Stimulated activated CD8-positive, alpha-beta memory T cell treated with anti-CD3 and anti-CD28 coated beads, Interleukin-4, amount 100 ng/mL, for 24 hours (primary cell): Measurements from ENCODE around the gene CDH5.
A peak's percentile ranks its signal among the peaks of the same experiment; 100 is the strongest.

ENCODE experiments used
- DNase-seq: peaks from one replicate; pipeline ENCODE4 v3.0.0-alpha.2; 2020; ENCODE audit warnings: low read depth

Gene CDH5

DNA sequence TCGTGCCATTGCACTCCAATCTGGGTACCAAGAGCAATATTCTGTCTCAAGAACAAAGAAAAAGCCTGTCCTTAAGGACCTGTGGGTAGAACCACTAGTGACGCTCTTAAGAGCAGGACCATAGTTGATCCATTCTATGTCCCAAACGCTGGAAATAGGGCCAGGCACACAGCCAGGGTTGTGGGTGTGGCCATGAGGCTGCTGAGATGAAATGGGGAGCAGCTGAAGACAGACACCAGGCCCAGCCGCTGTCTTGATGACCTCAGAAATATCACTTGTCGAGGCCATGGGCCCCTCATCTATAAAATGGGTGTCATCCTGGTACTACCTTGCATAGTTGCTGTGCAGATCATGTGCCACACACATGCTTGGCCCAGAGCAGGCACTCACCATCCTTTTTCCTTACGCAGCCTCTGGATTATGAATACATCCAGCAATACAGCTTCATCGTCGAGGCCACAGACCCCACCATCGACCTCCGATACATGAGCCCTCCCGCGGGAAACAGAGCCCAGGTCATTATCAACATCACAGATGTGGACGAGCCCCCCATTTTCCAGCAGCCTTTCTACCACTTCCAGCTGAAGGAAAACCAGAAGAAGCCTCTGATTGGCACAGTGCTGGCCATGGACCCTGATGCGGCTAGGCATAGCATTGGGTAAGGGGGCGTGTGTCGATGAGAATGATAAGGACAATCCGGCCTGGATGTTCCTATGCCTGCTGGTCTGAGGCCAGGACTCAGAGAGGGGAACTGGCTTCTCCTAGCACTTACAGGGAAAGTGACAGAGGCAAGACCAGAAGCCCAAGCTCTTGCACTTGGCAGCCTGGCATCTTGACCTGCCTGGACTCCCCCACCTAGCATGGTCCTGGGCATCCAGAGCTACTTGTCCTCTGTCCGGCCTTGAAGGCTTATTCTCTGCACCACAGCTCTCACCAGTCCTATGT lies 25.5 kb downstream of the CDH5 start:
- DNase-seq = no peak

- DNase-seq = no peak
These were observed 29.5 kb downstream of the CDH5 start for GRCh38 chr16:66395806-66396555.

- DNase-seq = no peak
These were observed 31.4 kb downstream of the CDH5 start for GRCh38 chr16:66397736-66398433.

DNA sequence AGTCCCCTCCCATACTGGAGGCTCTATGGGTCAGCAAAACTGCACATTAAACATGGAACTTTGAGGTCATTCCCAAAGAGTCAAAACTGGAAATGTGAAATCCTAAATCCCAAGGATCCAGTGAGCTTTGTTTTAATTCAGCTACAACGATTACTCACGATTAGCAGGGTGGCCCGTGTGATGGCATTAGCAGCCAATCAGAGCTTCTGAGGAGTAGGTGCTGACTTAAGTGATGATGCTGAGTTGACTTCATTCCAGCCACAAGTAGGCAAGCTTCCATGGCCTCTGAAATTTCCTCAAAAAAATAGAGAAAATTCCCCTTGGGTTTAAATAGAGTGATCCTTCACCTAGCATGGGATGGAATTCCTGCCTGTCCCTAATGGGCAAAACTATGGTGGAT lies 32.5 kb downstream of the CDH5 start:
- DNase-seq = no peak

- no peak for DNase-seq
These were observed 33.4 kb downstream of the CDH5 start for GRCh38 chr16:66399930-66400329.

GRCh38 chr16:66400503-66401380 lies 34.3 kb downstream of the CDH5 start:
- DNase-seq = no peak

DNA sequence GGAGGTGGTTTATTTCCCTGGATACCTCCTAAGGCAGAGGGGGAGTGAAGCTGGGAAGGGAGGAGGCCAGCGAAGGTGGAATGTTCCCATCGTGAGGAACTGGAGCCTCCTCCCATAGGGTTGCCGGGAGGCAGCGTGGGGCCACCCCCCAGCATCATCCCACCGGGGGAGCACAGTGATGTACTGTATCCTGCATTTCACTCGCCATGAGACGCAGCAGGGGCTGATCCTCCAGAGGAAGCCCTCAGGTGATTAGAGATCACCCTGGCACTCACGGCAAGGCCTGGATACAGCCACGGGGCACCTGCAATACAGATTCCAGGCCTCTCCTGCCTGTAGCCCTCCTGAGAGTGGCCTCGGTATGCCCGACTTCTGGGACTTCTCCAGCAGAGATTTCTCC lies 35.1 kb downstream of the CDH5 start:
- no peak for DNase-seq

GRCh38 chr16:66402166-66402565 lies 35.7 kb downstream of the CDH5 start:
- no peak for DNase-seq

DNA sequence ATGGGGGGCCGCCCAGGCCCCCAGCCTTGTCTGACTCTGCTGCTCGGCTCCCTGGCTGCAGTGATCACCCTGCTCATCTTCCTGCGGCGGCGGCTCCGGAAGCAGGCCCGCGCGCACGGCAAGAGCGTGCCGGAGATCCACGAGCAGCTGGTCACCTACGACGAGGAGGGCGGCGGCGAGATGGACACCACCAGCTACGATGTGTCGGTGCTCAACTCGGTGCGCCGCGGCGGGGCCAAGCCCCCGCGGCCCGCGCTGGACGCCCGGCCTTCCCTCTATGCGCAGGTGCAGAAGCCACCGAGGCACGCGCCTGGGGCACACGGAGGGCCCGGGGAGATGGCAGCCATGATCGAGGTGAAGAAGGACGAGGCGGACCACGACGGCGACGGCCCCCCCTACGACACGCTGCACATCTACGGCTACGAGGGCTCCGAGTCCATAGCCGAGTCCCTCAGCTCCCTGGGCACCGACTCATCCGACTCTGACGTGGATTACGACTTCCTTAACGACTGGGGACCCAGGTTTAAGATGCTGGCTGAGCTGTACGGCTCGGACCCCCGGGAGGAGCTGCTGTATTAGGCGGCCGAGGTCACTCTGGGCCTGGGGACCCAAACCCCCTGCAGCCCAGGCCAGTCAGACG lies 36.2 kb downstream of the CDH5 start:
- DNase-seq = no peak

DNA sequence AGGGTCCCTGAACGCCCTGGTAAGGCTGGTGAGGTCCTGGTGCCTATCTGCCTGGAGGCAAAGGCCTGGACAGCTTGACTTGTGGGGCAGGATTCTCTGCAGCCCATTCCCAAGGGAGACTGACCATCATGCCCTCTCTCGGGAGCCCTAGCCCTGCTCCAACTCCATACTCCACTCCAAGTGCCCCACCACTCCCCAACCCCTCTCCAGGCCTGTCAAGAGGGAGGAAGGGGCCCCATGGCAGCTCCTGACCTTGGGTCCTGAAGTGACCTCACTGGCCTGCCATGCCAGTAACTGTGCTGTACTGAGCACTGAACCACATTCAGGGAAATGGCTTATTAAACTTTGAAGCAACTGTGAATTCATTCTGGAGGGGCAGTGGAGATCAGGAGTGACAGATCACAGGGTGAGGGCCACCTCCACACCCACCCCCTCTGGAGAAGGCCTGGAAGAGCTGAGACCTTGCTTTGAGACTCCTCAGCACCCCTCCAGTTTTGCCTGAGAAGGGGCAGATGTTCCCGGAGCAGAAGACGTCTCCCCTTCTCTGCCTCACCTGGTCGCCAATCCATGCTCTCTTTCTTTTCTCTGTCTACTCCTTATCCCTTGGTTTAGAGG lies 37.1 kb downstream of the CDH5 start:
- no peak for DNase-seq

DNA sequence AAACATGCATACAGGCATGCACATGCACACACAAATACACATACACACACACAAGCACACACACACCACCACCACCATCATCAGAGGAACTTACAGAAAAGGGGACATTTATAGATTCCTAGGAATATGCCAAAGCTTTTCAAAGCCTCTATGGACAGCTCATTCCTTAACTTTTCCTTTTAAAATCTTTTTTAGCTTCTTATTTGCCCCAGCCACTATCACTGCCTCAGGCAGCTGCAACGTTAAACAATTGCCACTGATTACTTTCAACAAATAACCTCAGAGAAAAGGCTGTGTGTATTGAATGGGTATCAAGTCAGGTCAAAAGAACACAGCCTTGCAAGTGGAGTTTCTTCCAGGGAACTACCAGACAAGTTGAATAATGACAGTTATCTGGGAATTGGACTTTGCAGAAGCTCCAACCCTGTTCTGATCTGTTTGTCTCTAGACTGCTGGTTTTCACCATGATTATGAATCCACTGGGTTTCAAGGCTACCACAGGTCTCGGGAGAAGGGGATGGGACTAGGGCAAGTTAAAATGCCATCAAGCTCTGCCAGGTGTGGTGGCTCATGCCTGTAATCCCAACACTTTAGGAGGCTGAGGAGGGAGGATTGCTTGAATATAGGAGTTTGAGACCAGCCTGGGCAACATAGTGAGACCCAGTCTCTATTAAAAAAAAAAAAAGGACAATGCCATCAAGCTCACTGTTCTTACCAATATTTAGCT lies 38.7 kb downstream of the CDH5 start:
- DNase-seq = no peak

GRCh38 chr16:66406534-66407221 lies 40.2 kb downstream of the CDH5 start:
- peak; percentile 84 for DNase-seq

DNA sequence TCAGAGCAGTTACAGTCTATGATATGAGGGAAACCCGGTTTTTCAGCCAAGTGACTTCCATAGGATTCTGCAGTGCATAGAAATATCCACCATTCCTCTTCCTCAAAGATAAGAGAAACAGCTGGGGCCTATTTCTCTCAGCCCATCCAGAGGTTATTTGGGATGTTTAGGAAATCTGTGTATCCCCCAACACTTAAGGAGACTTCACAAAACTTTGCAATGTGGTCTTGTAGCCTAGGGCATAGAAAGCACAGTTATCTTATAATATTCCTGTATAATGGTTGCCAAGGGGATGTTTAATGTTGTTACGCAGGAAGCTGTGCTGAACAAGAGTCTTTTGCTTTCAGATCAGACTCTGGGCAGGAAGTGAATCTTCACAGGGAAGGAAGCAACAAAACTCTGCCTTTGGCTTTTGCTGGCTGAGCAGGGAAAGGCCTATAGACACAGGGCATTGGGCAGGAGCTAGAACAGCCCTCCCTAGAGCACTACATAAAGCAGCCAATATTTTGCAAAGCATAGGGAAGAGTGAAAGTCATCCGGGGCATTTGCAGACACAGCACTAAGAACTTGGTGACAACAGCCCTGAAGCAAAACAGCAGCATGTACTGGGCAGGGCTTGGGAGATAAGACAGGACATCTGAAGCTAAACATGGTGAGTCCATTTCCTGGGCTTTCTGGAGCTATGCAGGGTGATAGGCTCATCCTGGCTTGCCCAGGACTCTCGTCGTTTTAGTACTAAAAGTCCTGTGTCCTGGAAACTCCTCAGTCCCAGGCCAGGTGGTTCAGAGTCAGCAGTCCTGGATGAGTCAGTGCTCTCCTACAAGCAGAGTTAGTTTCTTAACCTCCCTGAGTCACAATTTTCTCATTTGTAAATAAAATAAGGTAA lies 41.9 kb downstream of the CDH5 start:
- no peak for DNase-seq

DNA sequence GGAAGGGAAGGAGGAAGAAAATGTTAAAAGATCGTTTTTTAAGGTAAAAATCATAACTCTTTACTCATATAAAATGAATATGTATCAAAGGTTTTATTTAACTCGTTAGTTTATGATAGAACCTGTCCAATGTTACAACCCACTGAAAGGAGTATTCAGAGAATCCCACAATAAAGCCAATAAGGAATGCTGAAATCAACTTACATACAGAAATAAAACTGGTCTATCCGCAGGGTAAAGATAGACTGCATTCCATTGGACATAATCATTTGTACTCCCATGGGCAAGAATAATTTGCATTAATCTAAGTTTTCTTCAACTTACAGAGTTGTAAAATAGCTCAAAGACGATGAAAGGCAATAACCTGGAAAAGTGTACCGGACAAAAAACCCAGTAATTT lies 42.7 kb downstream of the CDH5 start:
- DNase-seq = no peak

DNA sequence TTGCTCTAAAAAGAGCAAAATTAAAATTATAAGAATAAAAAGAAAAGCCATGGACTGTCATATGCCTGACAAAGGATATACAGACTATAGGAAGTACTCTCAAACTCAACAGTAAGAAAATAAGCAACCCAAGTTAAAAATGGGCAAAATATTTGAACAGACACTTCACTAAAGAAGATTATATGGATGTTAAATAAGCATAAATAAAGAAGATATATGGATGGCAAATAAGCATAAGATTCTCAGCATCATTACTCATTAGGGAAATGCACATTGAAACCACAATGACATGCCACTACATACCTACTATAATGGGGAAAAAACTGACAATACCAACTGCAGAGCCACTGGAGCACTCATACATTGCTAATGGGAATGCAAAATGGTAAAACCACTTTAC lies 45.7 kb downstream of the CDH5 start:
- no peak for DNase-seq

DNA sequence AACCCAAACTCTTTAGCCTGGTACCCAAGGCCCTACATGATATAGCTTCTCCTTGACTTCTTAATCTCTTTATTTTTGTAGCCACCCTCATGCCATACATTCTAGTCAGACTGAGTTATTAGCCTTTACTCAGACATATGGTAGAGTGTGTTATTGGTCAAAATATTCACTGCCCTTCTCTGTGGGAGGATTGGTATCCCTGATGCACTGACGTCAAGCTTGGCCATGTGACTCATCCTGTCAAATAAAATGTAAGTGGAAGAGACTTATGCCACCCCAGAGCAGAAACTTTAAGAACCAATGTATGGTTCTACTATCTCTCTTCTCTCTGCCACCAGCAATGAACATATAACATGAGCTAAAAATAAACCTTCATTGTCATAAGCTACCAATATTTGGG lies 48.4 kb downstream of the CDH5 start:
- no peak for DNase-seq

DNA sequence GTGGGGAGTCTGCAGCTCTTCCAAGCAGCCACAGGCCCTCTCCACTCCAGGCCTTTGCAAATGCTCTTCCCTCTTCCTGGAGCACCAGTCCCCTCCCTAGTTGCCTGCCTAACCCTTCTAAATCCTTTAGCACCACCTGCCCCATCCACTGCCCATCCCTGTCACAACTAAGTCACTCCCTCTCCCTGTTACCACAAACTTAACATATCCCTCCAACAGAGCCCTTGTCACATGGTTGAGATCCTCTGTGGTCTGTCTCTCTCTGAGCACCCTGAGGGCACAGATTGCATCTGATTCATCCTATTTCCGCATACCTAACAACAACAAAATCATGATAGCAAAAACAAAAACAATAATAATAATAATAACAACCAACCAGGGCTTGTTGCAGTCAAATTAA lies 49.6 kb downstream of the CDH5 start:
- no peak for DNase-seq

DNA sequence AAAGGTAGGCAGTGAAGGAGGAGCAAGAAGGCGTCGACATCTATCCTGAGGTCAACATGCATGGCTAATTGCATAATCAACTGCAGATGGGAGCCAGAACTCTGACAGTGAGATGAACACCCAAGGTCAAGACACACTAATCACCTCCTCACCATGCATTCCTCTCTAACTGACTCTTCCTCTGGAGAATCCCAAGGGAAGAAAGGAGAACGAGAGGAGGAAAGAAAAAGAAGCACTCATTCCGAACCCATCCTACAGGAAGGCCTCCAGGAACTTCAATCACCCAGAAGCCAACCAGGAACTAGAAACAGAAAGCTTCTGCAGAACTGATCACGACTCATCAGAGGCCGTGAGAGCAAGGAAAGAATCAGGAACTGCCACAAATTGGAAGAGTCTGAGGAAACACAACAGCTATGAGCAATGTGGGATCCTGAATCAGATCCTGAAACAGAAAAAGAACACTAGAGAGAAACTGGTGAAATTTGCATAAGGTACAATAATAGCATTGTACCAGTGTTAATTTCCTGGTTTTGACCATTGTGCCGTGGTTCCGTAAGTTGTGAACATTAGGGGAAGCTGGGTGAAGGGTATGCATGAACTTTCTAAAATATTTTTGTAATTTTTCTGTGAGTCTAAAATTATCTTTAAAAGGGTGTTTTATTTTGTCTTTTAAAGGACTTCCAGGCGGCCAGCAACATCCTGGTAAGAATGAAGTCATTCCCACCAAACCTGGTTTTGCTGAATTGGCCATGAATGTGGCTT lies 50.6 kb downstream of the CDH5 start:
- DNase-seq = no peak
